GM19324 (cell line): ENCODE measurements around the gene DSC2.
"Not testable (repeated sequence)": the region's sequence is repeated elsewhere in the genome, so short reads cannot be mapped to it uniquely, and the experiment has no call there.

ENCODE experiments used
- ATAC-seq: cut with Tn5 transposase; IDR thresholded peaks from one replicate; pipeline ENCODE4 v1.9.1; 2021; ENCODE audit warnings: mild to moderate bottlenecking, moderate library complexity; ENCODE audit not compliant: unreplicated experiment, low FRiP score

Gene DSC2

GRCh38 chr18:31046916-31047315, 55.3 kb downstream of the DSC2 start:
- no peak for ATAC-seq

- ATAC-seq: no peak
These were observed 56.6 kb downstream of the DSC2 start for GRCh38 chr18:31045599-31045998.

- ATAC-seq: no peak
These were observed 57.3 kb downstream of the DSC2 start for GRCh38 chr18:31044926-31045325.

- no peak for ATAC-seq
These were observed 58.5 kb downstream of the DSC2 start for GRCh38 chr18:31043709-31044108.

GRCh38 chr18:31042406-31043181, 59.6 kb downstream of the DSC2 start, which contains the start of gene DSC3:
Gene DSC3 (minus strand): TSS chr18:31042742. CDS start chr18:31042660, 82 bp downstream.
- no peak for ATAC-seq

GRCh38 chr18:31042084-31042405, 60.2 kb downstream of the DSC2 start:
- ATAC-seq: no peak

- ATAC-seq: no peak
These were observed 60.7 kb downstream of the DSC2 start for GRCh38 chr18:31041271-31042083.

GRCh38 chr18:31040686-31041270, 61.4 kb downstream of the DSC2 start:
- no peak for ATAC-seq

GRCh38 chr18:31039426-31039825, 62.8 kb downstream of the DSC2 start:
- ATAC-seq: no peak

GRCh38 chr18:31037686-31038085, 64.5 kb downstream of the DSC2 start:
- ATAC-seq: not testable (repeated sequence)

GRCh38 chr18:31034541-31034940, 67.7 kb downstream of the DSC2 start:
- ATAC-seq: no peak

- no peak for ATAC-seq
These were observed 71.5 kb downstream of the DSC2 start for GRCh38 chr18:31030574-31031278.

GRCh38 chr18:31015715-31016434, 86.3 kb downstream of the DSC2 start:
- no peak for ATAC-seq

GRCh38 chr18:31011455-31011854, 90.8 kb downstream of the DSC2 start:
- not testable (repeated sequence) for ATAC-seq

- ATAC-seq: no peak
These were observed 91.6 kb downstream of the DSC2 start for GRCh38 chr18:31010601-31011000.
